ENCODE data around the gene KIR2DL3. TPM values are rescaled to one million over a fixed set of nuclear protein-coding genes. Genes with fewer than 3 reads are reported as not detected.

KIR2DL3 gene
- total and polyA plus RNA-seq, 2 of the 4 experiments (the other 2 are of a cell fraction) = not detected

DNA sequence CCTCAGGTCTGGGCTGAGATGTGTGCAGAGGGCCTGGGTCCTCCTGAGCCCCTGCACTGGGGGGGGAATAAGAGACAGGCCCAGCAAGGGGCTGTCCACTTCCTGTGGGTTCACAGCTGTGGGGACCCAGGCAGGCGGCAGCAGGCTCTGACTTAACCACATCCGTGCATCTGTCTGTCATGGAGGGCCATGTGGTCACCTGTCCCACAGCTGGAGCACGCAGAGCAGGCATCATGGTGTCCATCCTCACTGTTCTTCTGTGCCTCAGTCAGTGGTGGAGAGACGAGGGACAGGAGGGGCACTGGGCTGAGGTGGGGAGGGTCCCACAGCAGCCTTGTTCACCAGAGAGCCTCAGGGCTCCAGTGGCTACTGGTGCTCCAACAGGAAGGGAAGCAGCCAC is 30.4 kb upstream of the KIR2DL3 start:
- ATAC-seq (ENCODE audit: low read depth) = no peak
- no peaks in the 10 kb centered on the region for H3K36me3 ChIP-seq (ENCODE audit: control insufficient read depth, insufficient read depth, low read length)
- dilution Hi-C loops (cut with HindIII; ENCODE audit: low sequenced_read_pairs, unreplicated experiment) = no loop called here

More for the DNA sequence above, 30.4 kb upstream of the KIR2DL3 start:
- Histone ChIP-seq H3K79me1 (ENCODE audit: low read depth in 1 of 2, low read length in 2 of 2) (no peaks in the 10 kb centered on the region), H3K4me3 (ENCODE audit: insufficient read depth, low read depth, low read length) (no peak overlapping the region), H3K4me2 (ENCODE audit: low read depth, low read length) (no peak overlapping the region), H2BK5ac (ENCODE audit: low read depth, low read length, poor library complexity, severe bottlenecking) (no peak overlapping the region), H3K9ac (ENCODE audit: low read depth, low read length) (no peak overlapping the region), H3K18ac (ENCODE audit: low read depth, low read length) (no peak overlapping the region), H4K8ac (ENCODE audit: low read depth in 2 of 2, low read length in 2 of 2) (no peak overlapping the region), H3K27ac (ENCODE audit: insufficient read depth, low read length) (no peak overlapping the region), H2BK15ac (ENCODE audit: low read depth, low read length) (no peak overlapping the region), H2AK9ac (replicated peaks; ENCODE audit: low read depth, low read length, poor library complexity) (no peak overlapping the region), H4K20me1 (ENCODE audit: insufficient read depth, low read length) (no peaks in the 10 kb centered on the region), H3K56ac (ENCODE audit: extremely low read depth, insufficient read depth, low read length) (no peak overlapping the region), H3K9me1 (ENCODE audit: insufficient read depth, low read length) (no peaks in the 10 kb centered on the region), H3K27me3 (ENCODE audit: control insufficient read depth, insufficient read depth, low read length) (no peaks in the 10 kb centered on the region), H2BK20ac (ENCODE audit: low read depth, low read length) (no peak overlapping the region), H3K14ac (replicated peaks; ENCODE audit: low read depth, low read length) (no peak overlapping the region), H3K23ac (ENCODE audit: low read depth, low read length) (no peak overlapping the region), H2AK5ac (ENCODE audit: low read depth, low read length) (no peak overlapping the region), H3K4ac (ENCODE audit: low read depth, low read length) (no peak overlapping the region), H3K9me3 (ENCODE audit: control insufficient read depth, insufficient read depth, low read length) (peaks cover 40% of the 10 kb centered on the region), H3K4me1 (ENCODE audit: control insufficient read depth, insufficient read depth, low read length) (no peaks in the 10 kb centered on the region), H2AFZ (replicated peaks; ENCODE audit: low read length, poor library complexity) (no peak overlapping the region), H2BK120ac (ENCODE audit: low read depth, low read length) (no peak overlapping the region), H4K5ac (ENCODE audit: low read depth, low read length) (no peak overlapping the region), H4K91ac (ENCODE audit: insufficient read depth, low read depth, low read length) (no peak overlapping the region)
- in situ Hi-C loops (cut with MboI; ENCODE audit: low sequenced_read_pairs) (no loop called here), intact Hi-C loops (cut with micrococcal nuclease) (no loop called here)
- 80% methylated on average over 2 of the region's 4 CpGs; no CpG with 5 or more reads in 1 of the 2 experiments for WGBS, 2 experiments (ENCODE audit: extremely low coverage in 2 of 2, insufficient read length in 1 of 2)
- no peak for DNase-seq
- ChIA-PET CTCF (no interaction called here), POLR2A (ENCODE audit: unreplicated experiment) (no interaction called here)
- BruUV-seq (replicated peaks) = no TSS peak
- TF ChIP-seq CHD1 (IDR thresholded peaks at IDR 0.05; ENCODE audit: low read depth, low read length) (no peak), RAD21 (IDR thresholded peaks at IDR 0.05; ENCODE audit: low read length) (no peak), SMC3 (IDR thresholded peaks at IDR 0.05; ENCODE audit: low read depth, low read length) (no peak), CEBPB (IDR thresholded peaks at IDR 0.05; ENCODE audit: low read depth, low read length) (no peak), RCOR1 (IDR thresholded peaks at IDR 0.05; ENCODE audit: insufficient replicate concordance, low read length) (no peak), RFX5 (IDR thresholded peaks at IDR 0.05; ENCODE audit: low read depth, low read length) (no peak), MXI1 (IDR thresholded peaks at IDR 0.05; ENCODE audit: borderline replicate concordance, low read depth, low read length) (no peak), POLR2A (IDR thresholded peaks at IDR 0.05; ENCODE audit: low read depth, low read length) (no peak), MAFK (IDR thresholded peaks at IDR 0.05; ENCODE audit: low read depth, low read length) (no peak)
